ENCODE data around the gene UBE3C.

UBE3C gene

GRCh38 chr7:157183832-157184231 lies 45.1 kb downstream of the UBE3C start:
- FAIRE-seq = no peak

GRCh38 chr7:157188091-157188665 lies 49.5 kb downstream of the UBE3C start:
- no peak for FAIRE-seq

- no peak for FAIRE-seq
Observed at GRCh38 chr7:157189405-157189804, 50.7 kb downstream of the UBE3C start.

DNA sequence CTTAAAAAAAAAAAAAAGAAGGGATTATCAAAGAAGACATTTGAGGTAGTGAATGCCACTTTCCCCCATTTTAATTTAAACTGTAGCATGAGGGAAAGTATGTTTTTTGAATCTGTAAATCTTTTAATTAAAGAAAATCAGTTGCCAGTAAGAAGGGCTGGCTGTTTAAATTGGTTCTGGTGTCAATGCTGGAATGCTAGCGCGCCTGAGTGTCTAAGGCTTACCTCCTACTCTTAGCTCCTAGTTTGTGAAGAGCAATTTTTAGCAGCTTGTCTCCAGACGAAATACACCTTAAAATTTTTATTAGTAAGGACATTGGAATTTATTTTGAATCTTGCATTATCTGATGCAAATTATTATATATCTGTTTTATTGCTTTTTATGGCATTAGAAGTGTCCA lies 54.1 kb downstream of the UBE3C start:
- no peak for FAIRE-seq

GRCh38 chr7:157193274-157193673 lies 54.5 kb downstream of the UBE3C start:
- no peak for FAIRE-seq

DNA sequence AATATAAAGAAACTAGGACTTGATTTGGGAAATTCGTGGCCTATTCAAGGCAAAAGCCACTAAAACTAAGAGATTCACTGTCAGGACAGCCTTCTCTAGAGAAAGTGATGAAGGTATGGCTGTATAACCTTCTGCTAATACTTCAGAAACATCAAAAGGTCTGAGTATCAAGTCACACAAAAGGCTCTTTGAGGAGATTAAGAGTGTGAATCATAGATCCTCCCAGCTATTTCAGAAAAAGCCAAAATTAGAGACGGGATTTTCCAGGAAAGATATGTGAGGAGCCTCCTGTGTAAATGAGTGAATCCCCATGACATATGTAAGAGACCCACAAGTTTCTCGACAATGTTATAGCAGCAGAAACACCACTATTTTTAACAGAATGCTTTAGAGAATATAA lies 56.2 kb downstream of the UBE3C start:
- FAIRE-seq = no peak

GRCh38 chr7:157195868-157196267 lies 57.1 kb downstream of the UBE3C start:
- no peak for FAIRE-seq

DNA sequence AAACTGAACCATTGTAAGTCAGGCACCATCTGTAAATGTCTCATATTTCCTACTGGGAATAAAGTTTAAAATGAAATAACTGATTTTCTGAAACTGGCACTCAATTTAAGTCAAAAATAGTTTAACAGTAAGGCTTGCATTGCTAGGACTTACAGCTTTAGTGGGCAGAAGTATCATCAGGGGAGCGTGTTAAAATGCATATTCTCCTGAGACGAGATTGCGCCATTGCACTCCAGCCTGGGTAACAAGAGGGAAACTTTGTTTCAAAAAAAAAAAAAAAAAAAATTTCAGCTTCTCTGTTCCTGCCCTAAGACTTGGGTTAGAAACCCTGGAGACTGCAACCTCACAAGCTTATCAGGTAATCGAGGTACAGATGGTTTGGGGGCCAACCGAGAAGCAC lies 65.4 kb downstream of the UBE3C start:
- FAIRE-seq = no peak

- no peak for FAIRE-seq
Observed at GRCh38 chr7:157205438-157205837, 66.7 kb downstream of the UBE3C start.

- peak; percentile 64 for FAIRE-seq
Observed at GRCh38 chr7:157208571-157209413, 70.1 kb downstream of the UBE3C start.

- no peak for FAIRE-seq
Observed at GRCh38 chr7:157210682-157211081, 72.0 kb downstream of the UBE3C start.

GRCh38 chr7:157211690-157212089 lies 73.0 kb downstream of the UBE3C start:
- no peak for FAIRE-seq

- no peak for FAIRE-seq
Observed at GRCh38 chr7:157219154-157219553, 80.4 kb downstream of the UBE3C start.

- no peak for FAIRE-seq
Observed at GRCh38 chr7:157220916-157221569, 82.3 kb downstream of the UBE3C start.

DNA sequence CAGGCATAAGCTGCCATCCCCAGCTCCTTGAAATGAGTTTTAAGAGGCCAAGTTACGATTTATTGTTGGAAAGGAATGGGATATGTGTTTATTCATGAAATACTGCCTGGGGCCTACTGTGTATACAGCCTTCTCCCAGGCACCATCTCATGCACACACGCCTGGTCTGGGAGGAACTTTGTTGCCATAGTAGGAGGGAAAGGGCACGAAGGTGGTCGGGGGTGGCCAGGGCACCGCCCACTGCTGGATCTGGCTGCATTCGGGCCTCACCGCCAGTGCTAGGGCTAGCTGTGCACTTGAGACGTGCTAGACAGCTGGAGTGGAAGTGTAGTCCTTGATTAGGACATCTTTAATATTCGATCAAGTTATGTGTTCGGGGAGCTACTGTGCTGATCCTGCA lies 84.0 kb downstream of the UBE3C start:
- no peak for FAIRE-seq

DNA sequence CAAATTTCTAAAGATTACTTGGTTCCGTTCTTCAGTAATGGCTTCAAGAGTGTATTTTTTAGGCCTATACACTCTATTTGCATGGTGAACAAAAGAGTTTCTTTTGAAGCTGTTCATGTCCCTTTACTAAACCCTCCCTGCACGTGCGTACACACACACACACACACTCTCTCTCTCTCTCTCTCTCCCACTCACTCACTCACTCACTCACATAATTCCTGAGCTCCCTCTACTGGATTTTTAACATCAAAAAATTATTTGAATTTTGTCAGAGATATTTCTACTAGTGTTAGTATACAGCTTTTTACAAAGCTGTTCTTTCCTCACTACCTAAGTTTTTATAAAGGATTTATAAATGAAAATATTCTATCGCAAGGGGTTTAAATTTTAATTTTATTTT lies 85.9 kb downstream of the UBE3C start:
- FAIRE-seq = peak; percentile 11

- peak; percentile 77 for FAIRE-seq
Observed at GRCh38 chr7:157228864-157229422, 90.2 kb downstream of the UBE3C start.

GRCh38 chr7:157233677-157234076 lies 95.0 kb downstream of the UBE3C start:
- FAIRE-seq = no peak

DNA sequence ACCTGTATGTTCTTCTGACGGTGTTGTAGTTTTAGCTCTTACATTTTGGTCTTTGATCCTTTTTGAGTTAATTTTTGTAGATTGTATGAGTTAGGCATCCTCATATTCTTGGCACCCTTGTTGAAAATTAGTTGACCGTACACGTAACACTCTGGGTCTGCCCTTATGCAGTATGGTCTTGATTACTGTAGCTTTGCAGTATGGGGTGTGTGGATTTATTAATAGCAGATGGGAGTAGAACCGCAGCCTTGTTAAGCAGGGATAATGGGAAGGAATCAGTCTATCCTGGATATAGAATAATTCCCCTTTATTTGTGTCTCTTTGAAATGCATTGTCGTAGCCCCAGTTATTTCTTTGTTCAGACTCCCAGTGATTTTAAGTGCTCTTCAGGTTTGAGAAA lies 95.5 kb downstream of the UBE3C start:
- FAIRE-seq = no peak

DNA sequence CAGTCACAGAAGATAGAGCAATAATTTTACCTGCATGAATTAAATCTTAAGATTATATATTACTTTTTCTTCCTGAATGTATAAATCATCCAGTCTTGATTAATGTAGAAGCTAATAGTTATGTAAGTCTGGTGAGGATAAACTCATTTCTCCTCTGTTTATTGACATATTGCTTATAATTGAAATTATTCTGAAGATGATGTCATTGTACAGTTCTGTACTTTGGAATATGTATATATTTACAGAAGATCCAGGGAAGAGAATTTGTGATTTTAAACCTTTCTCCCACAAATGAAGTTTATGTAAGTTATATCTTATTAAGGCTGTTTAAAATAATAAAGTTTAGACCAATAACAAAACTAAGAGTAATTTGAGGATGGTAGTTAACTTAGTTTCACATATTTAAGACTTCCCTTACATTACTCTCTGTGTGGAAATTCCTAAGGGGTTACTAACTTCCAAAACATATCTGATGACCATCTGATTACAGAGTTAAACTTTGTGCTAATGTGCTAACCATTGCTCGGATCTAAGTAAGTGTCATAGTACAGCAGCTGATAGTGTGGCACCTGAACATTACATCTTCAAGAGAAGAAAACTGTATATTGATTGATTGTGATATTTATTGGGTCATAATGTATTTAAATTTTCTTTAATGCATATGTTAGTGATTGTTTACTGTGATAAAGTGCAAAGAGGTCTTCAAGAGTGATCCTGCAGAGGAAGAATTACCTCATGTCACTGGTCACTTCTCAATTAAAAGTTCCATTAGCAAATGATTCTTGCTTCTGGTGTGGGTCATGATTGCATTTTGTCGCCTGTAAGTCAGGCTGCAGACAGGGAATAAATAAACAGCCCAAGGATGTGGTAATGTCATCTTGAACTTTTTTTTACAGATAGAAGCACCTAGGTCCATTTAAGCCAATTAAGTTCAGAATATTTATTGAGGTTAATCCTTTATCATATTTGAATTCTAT lies 96.9 kb downstream of the UBE3C start:
- no peak for FAIRE-seq

DNA sequence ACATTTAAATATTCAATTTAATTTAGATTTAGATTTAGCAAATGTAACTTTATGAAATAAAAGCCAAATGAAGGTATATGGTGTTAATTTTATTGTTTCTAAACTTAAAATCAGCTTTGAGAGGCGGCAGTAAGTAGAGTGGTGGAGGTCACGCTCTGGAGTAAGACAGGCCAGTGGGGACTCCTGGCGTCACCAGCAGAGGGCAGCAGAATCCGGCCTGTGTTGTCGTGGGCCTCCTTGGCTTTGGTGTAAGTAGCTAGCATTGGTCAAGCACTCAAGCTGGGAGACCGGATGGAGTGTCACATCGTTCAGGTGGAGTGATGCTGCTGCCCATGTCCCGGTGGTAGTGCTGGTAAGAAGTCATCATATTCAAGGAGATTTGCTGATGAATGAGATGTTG lies 99.4 kb downstream of the UBE3C start:
- no peak for FAIRE-seq

DNA sequence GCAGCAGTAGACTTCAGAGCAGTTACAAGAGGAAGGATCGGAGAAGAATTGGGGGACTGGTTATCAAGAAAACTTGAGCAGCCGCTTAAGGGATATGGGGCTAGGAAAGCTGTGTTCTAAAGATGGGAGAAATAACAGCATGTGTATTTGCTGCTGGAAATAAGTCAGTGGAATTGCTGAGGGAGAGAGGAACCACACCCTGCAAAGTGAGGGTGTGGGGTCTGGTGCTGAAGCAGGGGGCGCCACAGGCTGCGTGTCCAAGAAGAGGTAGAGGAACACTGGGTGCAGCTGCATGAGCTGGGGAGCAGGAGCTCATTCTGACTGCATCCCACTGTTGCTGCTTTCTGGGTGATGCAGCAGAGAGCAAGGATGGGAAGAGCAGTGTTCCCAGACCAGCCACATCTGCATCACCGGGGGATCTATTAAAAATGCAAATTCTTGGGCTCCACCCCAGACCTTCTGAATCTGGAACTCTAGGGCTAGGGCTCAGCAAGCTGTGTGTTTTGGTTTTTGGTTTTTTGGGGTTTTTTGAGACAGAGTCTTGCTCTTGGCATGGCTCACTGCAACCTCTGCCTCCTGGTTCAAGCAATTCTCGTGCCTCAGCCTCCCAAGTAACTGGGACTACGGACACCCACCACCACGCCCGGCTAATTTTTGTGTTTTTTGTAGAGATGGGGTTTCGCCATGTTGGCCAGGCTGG lies 101.0 kb downstream of the UBE3C start:
- FAIRE-seq = no peak
